SU-DHL-6 (cell line): Measurements from ENCODE around the gene OVOL3.

Experiments
- H2AFZ ChIP-seq: fragments of 200-600 bp; sonication (generic); 2 replicates; pipeline ENCODE4 v1.6.1; 2014; ENCODE audit warnings: low read depth, mild to moderate bottlenecking, moderate library complexity, mixed read lengths, antibody characterized with exemption, low read length; ENCODE audit not compliant: severe bottlenecking
- H3F3A ChIP-seq: fragments of 200-600 bp; shearing (Covaris generic); 2 replicates; pipeline ENCODE4 v1.6.0; 2016; ENCODE audit warnings: antibody characterized with exemption, mild to moderate bottlenecking; ENCODE audit not compliant: insufficient read depth
- H3K27ac ChIP-seq: fragments of 200-600 bp; sonication (generic); 2 replicates; pipeline ENCODE4 v1.5.1; 2016; ENCODE audit warnings: low read depth, mild to moderate bottlenecking, low read length, moderate library complexity, mixed read lengths
- H3K27me3 ChIP-seq: fragments of 200-600 bp; sonication (generic), shearing (Covaris generic); 2 replicates; pipeline ENCODE4 v1.6.0; 2014; ENCODE audit warnings: mild to moderate bottlenecking, low read length
- H3K36me3 ChIP-seq: fragments of 200-600 bp; sonication (generic); 2 replicates; pipeline ENCODE4 v1.6.1; 2014; ENCODE audit warnings: mild to moderate bottlenecking, low read length, mixed read lengths
- H3K4me2 ChIP-seq: fragments of 300-600, 200-600 bp; shearing (Covaris generic), sonication (generic); 2 replicates; pipeline ENCODE4 v1.6.0; 2014; ENCODE audit warnings: low read length, low read depth, mild to moderate bottlenecking; ENCODE audit not compliant: poor library complexity, severe bottlenecking
- H3K4me3 ChIP-seq: fragments of 200-600 bp; sonication (generic); 2 replicates; pipeline ENCODE4 v1.5.1; 2014; ENCODE audit warnings: antibody characterized with exemption, low read length, mild to moderate bottlenecking, mixed read lengths; ENCODE audit not compliant: insufficient read depth, poor library complexity, severe bottlenecking
- H3K79me2 ChIP-seq: fragments of 200-600 bp; sonication (generic); 2 replicates; pipeline ENCODE4 v1.6.1; 2014; ENCODE audit warnings: mild to moderate bottlenecking, low read length, moderate library complexity; ENCODE audit not compliant: insufficient read depth
- H3K9ac ChIP-seq: fragments of 200-600 bp; sonication (generic); 2 replicates; pipeline ENCODE4 v1.7.0; 2014; ENCODE audit warnings: mild to moderate bottlenecking, low read length
- H3K9me2 ChIP-seq: fragments of 200-600 bp; sonication (generic); replicated peaks from 2 replicates; pipeline ENCODE4 v1.6.1; 2014; ENCODE audit warnings: low read length; ENCODE audit not compliant: insufficient read depth
- H3K9me3 ChIP-seq: fragments of 200-600 bp; sonication (generic); 2 replicates; pipeline ENCODE4 v1.6.1; 2014; ENCODE audit warnings: low read length, mixed read lengths; ENCODE audit not compliant: insufficient read depth
- H4K20me1 ChIP-seq: fragments of 200-600 bp; sonication (generic); 2 replicates; pipeline ENCODE4 v1.6.1; 2014; ENCODE audit warnings: low read depth, mild to moderate bottlenecking, antibody characterized with exemption, low read length, moderate library complexity, mixed read lengths
- CTCF ChIP-seq: fragments of 200-600 bp; sonication (generic); IDR thresholded peaks from one replicate; pipeline ENCODE4 v1.5.1; 2017; ENCODE audit warnings: antibody characterized with exemption, mild to moderate bottlenecking, low read length, moderate library complexity; ENCODE audit not compliant: insufficient read depth, poor library complexity, severe bottlenecking
- EZH2phosphoT487 ChIP-seq: fragments of 200-600 bp; sonication (generic), shearing (Covaris generic); conservative IDR thresholded peaks from 2 replicates; pipeline ENCODE4 v1.6.1; 2018; ENCODE audit warnings: mild to moderate bottlenecking, antibody characterized with exemption, low read length, moderate library complexity, mixed read lengths

OVOL3 gene

GRCh38 chr19:36110487-36111199, at the start of gene OVOL3:
OVOL3 (plus strand) TSS chr19:36111143; CDS start chr19:36111203, 60 bp downstream.
- Histone ChIP-seq H3K27me3 (no peaks in the 10 kb centered on the region), H3K9me2 (no peaks in the 10 kb centered on the region), H3F3A (0 out of 2 replicates have a peak, but pooled peaks cover 2% of the 10 kb centered on the region), H2AFZ (no peak within 1 kb of the TSS), H3K9me3 (no peaks in the 10 kb centered on the region), H3K4me3 (no peak within 1 kb of the TSS), H3K36me3 (no peaks in the 10 kb centered on the region), H3K27ac (no peak within 1 kb of the TSS), H3K9ac (no peak within 1 kb of the TSS), H4K20me1 (no peaks in the 10 kb centered on the region), H3K4me2 (no peak within 1 kb of the TSS), H3K79me2 (peaks cover 9% of the 10 kb centered on the region; the same call in 1 of the 2 replicates)
- TF ChIP-seq CTCF (no peak), EZH2phosphoT487 (no peak)

- H3K9ac ChIP-seq, result no peak overlapping the region
- H3K9me2 ChIP-seq, result no peaks in the 10 kb centered on the region
- 0 out of 2 replicates have a peak, but pooled peaks cover 1% of the 10 kb centered on the region for H3K36me3 ChIP-seq
- no peaks in the 10 kb centered on the region for H3F3A ChIP-seq
- peaks cover 44% of the 10 kb centered on the region for H3K79me2 ChIP-seq
- no peaks in the 10 kb centered on the region; the same call in 1 of the 2 replicates for H4K20me1 ChIP-seq
- TF ChIP-seq CTCF (no peak), EZH2phosphoT487 (no peak)
- no peak overlapping the region for H3K27ac ChIP-seq
- H3K27me3 ChIP-seq, result no peaks in the 10 kb centered on the region
- no peak overlapping the region for H2AFZ ChIP-seq
- H3K4me3 ChIP-seq, result no peak overlapping the region
- no peaks in the 10 kb centered on the region for H3K9me3 ChIP-seq
- H3K4me2 ChIP-seq, result no peak overlapping the region
Measured at GRCh38 chr19:36061367-36061766, 49.6 kb upstream of the OVOL3 start.

GRCh38 chr19:36064826-36065225, 46.1 kb upstream of the OVOL3 start:
- H3K9me3 ChIP-seq, result no peaks in the 10 kb centered on the region
- H3K27me3 ChIP-seq, result no peaks in the 10 kb centered on the region
- no peak for TF ChIP-seq EZH2phosphoT487
- no peak for TF ChIP-seq CTCF
- H3K9ac ChIP-seq, result no peak overlapping the region
- 0 out of 2 replicates have a peak, but pooled peaks cover 5% of the 10 kb centered on the region for H3K36me3 ChIP-seq
- H3K4me2 ChIP-seq, result no peak overlapping the region
- H3K9me2 ChIP-seq, result no peaks in the 10 kb centered on the region
- H3F3A ChIP-seq, result no peaks in the 10 kb centered on the region
- no peak overlapping the region for H3K27ac ChIP-seq
- peaks cover 12% of the 10 kb centered on the region; the same call in 1 of the 2 replicates for H3K79me2 ChIP-seq
- H4K20me1 ChIP-seq, result no peaks in the 10 kb centered on the region
- no peak overlapping the region for H3K4me3 ChIP-seq
- no peak overlapping the region for H2AFZ ChIP-seq
